Glutamatergic neuron (in vitro differentiated cells): ENCODE data around the gene PLPP3. TPM values are rescaled to one million over a fixed set of nuclear protein-coding genes. Genes with fewer than 3 reads are reported as not detected.

Source experiments
- DNase-seq: peaks from one replicate; pipeline ENCODE4 v3.0.0; 2022
- H3K27ac Mint-ChIP-seq: one replicate; pipeline ENCODE4 v1.8.0; 2020; ENCODE audit warnings: mild to moderate bottlenecking, mixed read lengths, inconsistent platforms; ENCODE audit not compliant: unreplicated experiment
- H3K27me3 Mint-ChIP-seq: one replicate; pipeline ENCODE4 v1.8.0; 2020; ENCODE audit warnings: mild to moderate bottlenecking, moderate library complexity, mixed read lengths, inconsistent platforms; ENCODE audit not compliant: unreplicated experiment
- H3K36me3 Mint-ChIP-seq: one replicate; pipeline ENCODE4 v1.8.0; 2020; ENCODE audit warnings: mild to moderate bottlenecking, mixed read lengths, inconsistent platforms; ENCODE audit not compliant: unreplicated experiment
- H3K4me1 Mint-ChIP-seq: one replicate; pipeline ENCODE4 v1.8.0; 2020; ENCODE audit warnings: mild to moderate bottlenecking, low read depth, mixed read lengths, inconsistent platforms; ENCODE audit not compliant: unreplicated experiment
- H3K4me3 Mint-ChIP-seq: one replicate; pipeline ENCODE4 v1.8.0; 2020; ENCODE audit warnings: mild to moderate bottlenecking, mixed read lengths, inconsistent platforms; ENCODE audit not compliant: unreplicated experiment
- H3K9me3 Mint-ChIP-seq: one replicate; pipeline ENCODE4 v1.8.0; 2020; ENCODE audit warnings: mild to moderate bottlenecking, moderate library complexity, mixed read lengths, inconsistent platforms; ENCODE audit not compliant: unreplicated experiment
- CTCF ChIP-seq: fragments of 200-600 bp; sonication (generic); IDR thresholded peaks from one replicate; pipeline ENCODE4 v1.5.0; 2021; ENCODE audit not compliant: partially characterized antibody, unreplicated experiment
- total RNA-seq: library from RNA; stranded (reverse); fragmentation: NEBNext Ultra II Directional; extraction: Animal tissue kit (Norgen Biotek cat#: 25700); gene quantifications from one replicate; pipeline ENCODE4 v1.2.1, GENCODE V29; 2021; ENCODE audit not compliant: unreplicated experiment

The PLPP3 gene
- total RNA-seq, 1 donor from 2014 or later = 11.7 TPM

GRCh38 chr1:56456435-56457101 is 122.8 kb downstream of the PLPP3 start:
- Mint-ChIP-seq H3K4me1 (peaks cover 4% of the 10 kb centered on the region), H3K36me3 (no peaks in the 10 kb centered on the region), H3K27me3 (no peaks in the 10 kb centered on the region), H3K27ac (no peak overlapping the region), H3K4me3 (no peak overlapping the region), H3K9me3 (no peaks in the 10 kb centered on the region)
- DNase-seq = no peak
- TF ChIP-seq CTCF = no peak

- Mint-ChIP-seq H3K9me3 (no peaks in the 10 kb centered on the region), H3K27ac (no peak overlapping the region), H3K4me3 (no peak overlapping the region), H3K27me3 (peaks cover 4% of the 10 kb centered on the region), H3K36me3 (no peaks in the 10 kb centered on the region), H3K4me1 (peaks cover 4% of the 10 kb centered on the region)
- no peak for TF ChIP-seq CTCF
- DNase-seq = no peak
These were observed 125.8 kb downstream of the PLPP3 start for GRCh38 chr1:56453417-56454078.

GRCh38 chr1:56453016-56453415 is 126.3 kb downstream of the PLPP3 start:
- Mint-ChIP-seq H3K9me3 (no peaks in the 10 kb centered on the region), H3K27ac (no peak overlapping the region), H3K4me3 (no peak overlapping the region), H3K27me3 (peaks cover 4% of the 10 kb centered on the region), H3K4me1 (peaks cover 4% of the 10 kb centered on the region), H3K36me3 (no peaks in the 10 kb centered on the region)
- TF ChIP-seq CTCF = no peak
- DNase-seq = no peak

- no peaks in the 10 kb centered on the region for H3K9me3 Mint-ChIP-seq
- no peaks in the 10 kb centered on the region for H3K36me3 Mint-ChIP-seq
- TF ChIP-seq CTCF = no peak
- no peak overlapping the region for H3K4me3 Mint-ChIP-seq
- H3K4me1 Mint-ChIP-seq = peaks cover 4% of the 10 kb centered on the region
- H3K27ac Mint-ChIP-seq = no peak overlapping the region
- peaks cover 4% of the 10 kb centered on the region for H3K27me3 Mint-ChIP-seq
- DNase-seq = no peak
These were observed 127.0 kb downstream of the PLPP3 start for GRCh38 chr1:56452027-56453011.
